HG03432 (cell line): ENCODE results near the gene IL18.
A peak's percentile ranks its signal among the peaks of the same experiment; 100 is the strongest.
"Not testable (repeated sequence)": the region's sequence is repeated elsewhere in the genome, so short reads cannot be mapped to it uniquely, and the experiment has no call there.

Source experiments
- ATAC-seq: cut with Tn5 transposase; IDR thresholded peaks from one replicate; pipeline ENCODE4 v1.9.1; 2021; ENCODE audit warnings: mild to moderate bottlenecking, moderate library complexity; ENCODE audit not compliant: unreplicated experiment

Gene IL18

DNA sequence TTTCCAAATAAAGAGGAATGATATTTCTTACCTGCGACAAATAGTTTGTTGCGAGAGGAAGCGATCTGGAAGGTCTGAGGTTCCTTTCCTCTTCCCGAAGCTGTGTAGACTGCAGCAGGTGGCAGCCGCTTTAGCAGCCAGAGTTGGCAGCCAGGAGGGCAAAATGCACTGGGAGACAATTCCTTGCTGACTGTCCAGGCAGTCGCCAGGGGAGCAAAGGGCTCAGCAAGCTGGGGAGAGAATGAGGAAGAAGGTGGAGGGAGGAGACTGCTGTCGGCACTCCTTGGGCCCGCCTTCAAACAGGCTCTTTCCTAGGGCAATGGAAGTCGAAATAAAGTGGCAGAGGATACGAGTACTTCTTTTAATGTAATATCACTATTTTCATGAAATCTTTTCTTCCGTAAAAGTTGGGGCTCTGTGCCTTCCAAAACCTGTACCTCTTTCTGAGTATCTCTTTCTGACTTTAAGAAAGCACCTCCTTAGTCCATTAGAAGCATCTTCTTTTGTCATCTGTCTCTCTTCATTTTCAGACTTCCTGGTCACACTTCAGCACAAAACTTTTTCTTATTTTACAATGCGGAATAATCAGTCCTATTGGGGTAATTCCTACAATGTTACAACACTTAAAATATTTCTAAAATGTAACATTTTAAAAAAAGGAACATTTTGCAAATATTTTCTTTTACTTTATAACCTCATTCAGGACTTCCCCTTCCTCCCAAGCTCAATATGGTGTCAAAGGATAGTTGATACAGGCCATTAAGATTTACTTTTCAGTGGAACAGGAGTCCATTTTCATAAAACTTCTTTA, at the start of gene IL18:
Gene IL18 (minus strand): TSS at position 220 of the 811 bp plus-strand sequence. CDS start 9,041 bp downstream, outside the sequence.
- ATAC-seq: no peak

- ATAC-seq: no peak
Measured at GRCh38 chr11:112212710-112213109, 48.8 kb upstream of the IL18 start.

DNA sequence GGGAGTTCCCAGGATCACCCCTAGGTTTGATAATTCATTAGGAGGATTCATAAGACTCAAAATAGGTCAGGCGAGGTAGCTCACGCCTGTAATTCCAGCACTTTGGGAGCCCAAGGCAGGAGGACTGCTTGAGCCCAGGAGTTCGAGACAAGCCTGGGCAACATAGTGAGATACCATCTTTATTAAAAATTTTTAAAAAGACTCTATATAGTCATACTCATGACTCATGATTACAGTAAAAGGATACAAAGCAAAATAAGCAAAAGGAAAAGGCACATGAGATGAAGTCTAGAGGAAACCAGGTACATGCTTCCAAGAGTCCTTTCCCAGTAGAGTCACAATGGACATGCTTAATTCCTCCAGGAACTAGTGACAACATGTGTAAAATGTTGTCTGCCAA, 48.4 kb upstream of the IL18 start:
- ATAC-seq: no peak

DNA sequence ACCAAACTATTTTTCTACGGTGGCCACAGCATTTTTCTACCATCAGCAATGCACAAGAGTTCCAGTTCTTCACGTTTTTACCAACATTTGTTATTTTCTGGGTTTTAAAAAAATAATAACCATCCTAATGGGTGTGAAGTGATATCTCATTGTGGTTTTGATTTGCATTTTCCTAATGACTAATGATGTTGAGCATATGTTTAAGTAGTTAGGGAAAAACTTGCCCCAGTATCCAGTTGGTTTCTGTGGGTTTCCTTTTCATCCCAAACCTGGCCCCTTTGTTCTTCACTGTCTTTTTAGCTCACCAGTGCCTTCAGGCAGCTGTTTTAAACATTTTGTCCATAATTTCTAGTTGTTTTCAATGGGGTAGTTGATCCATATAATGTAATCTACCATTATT, 47.6 kb upstream of the IL18 start:
- no peak for ATAC-seq

- ATAC-seq: no peak
Measured at GRCh38 chr11:112210890-112211289, 47.0 kb upstream of the IL18 start.

DNA sequence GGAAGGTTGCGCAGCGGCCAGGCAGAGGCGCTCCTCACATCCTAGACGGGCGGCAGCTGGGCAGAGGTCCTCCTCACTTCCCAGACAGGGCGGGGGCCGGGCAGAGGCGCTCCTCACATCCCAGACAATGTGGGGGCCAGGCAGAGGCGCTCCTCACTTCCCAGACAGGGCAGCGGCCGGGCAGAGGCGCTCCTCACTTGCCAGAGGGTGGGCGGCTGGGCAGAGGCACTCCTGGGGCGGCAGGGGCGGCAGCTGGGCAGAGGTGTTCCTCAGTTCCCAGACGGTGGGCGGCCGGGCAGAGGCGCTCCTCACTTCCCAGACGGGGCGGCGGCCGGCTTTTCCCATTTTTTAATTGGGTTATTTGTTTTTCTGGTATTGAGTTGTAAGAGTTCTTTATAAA, 42.2 kb upstream of the IL18 start:
- no peak for ATAC-seq

GRCh38 chr11:112200252-112200651, 36.4 kb upstream of the IL18 start:
- no peak for ATAC-seq

GRCh38 chr11:112199101-112199500, 35.2 kb upstream of the IL18 start:
- ATAC-seq: not testable (repeated sequence)

GRCh38 chr11:112196519-112197087, 32.7 kb upstream of the IL18 start:
- no peak for ATAC-seq

DNA sequence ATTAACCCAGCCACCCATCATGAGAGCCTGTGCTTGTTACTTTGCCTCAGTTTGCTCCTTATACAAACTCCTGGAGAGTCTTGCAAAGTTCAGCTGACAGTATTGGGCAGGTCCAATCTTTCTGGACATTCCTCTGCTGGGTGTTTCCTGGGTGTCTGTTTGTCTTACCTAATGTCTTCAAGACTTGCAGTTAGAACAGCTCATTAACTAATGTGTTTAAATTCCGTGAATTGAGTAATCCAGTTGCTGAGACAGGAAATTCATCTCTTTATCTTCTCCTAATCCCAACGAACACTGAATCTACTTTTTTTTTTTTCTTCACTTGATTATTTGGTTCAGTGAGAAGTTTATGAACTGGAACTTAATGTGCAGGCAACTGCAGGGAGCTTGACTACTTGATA, 32.1 kb upstream of the IL18 start:
- ATAC-seq: no peak

- not testable (repeated sequence) for ATAC-seq
Measured at GRCh38 chr11:112195113-112195512, 31.2 kb upstream of the IL18 start.

DNA sequence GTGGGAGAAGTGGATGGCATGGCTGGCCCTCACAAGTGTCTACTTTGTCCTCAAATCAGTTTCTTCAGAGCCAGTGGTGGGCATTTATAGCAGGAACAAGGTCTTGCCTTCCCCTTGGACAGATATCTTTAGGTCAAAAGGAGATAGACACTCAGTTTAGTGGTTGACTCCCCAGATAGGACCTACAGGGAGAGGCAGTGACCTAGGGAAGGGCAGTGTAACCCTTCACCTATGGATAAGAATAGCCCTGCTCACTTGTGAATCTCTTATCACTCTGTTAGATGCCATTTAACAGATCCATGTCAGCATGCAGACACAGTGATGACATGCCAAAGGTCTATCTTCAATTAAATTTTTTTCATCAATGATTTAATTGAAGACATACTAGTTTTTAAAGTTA, 22.4 kb upstream of the IL18 start:
- ATAC-seq: no peak

GRCh38 chr11:112185883-112186282, 22.0 kb upstream of the IL18 start:
- ATAC-seq: no peak

- no peak for ATAC-seq
Measured at GRCh38 chr11:112182867-112183266, 19.0 kb upstream of the IL18 start.

- ATAC-seq: peak; percentile 80
Measured at GRCh38 chr11:112179601-112180000, 15.7 kb upstream of the IL18 start.

DNA sequence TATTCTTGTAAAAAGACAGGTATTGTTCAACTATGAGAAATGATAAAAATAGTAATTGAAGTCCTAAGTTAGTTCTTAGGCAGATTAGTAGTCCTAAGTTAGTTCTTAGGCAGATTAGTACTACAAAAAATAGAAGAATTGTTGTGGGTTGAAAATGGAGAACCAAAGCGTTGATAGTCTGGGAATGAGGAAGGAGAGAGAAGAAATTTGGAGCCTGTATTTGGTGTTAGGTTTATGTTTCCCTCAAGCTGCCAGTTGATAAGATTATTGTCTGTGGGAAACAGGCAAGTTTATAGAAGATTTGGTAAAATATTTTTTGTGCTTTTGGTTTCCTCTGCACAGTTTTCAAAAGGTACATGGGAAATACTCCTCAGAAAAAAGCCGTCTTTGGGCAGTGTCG, 15.0 kb upstream of the IL18 start:
- ATAC-seq: no peak

GRCh38 chr11:112178428-112178827, 14.5 kb upstream of the IL18 start:
- ATAC-seq: no peak

DNA sequence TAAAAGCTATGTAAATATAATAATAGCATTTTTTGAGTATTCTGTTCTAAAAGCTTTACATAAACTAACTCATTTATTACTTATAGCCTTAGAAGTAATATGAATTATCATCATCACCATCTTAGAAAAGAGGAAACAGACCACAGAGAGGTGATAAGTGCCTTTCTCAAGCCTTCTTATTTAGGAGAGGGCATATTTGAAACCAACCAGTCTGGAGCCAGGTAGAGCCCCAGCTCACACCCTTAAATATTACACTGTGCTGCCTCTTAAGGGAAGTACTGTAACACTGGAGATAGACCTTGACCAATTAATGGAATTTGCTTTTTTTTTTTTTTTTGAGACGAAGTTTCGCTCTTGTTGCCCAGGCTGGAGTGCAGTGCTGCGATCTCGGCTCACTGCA, 13.7 kb upstream of the IL18 start:
- ATAC-seq: no peak

DNA sequence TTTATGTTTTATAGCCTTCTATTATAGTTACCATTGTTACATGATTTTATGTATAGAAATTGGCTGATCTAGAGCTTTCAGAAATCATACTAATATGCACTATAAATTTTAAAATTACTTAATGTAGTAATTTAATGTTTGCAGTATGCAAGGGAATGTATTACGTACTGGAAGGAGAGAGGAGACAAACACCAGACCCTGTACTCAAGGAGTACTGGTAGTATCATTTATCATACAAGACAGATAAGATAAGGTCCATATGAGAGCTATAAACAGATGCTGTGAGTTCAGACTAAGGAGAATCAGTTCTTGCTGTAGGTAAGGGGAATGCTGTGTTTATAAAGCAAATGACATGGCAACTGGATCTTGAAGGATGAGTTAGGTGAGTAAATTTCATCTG, 12.2 kb upstream of the IL18 start:
- no peak for ATAC-seq

- ATAC-seq: no peak
Measured at GRCh38 chr11:112175599-112175952, 11.7 kb upstream of the IL18 start.

- peak; percentile 56 for ATAC-seq
Measured at GRCh38 chr11:112174789-112175598, 11.1 kb upstream of the IL18 start, which contains the start of gene BCO2. Gene BCO2, plus strand, starts transcription at chr11:112175512. Its CDS starts 90 bp downstream, at chr11:112175602.

DNA sequence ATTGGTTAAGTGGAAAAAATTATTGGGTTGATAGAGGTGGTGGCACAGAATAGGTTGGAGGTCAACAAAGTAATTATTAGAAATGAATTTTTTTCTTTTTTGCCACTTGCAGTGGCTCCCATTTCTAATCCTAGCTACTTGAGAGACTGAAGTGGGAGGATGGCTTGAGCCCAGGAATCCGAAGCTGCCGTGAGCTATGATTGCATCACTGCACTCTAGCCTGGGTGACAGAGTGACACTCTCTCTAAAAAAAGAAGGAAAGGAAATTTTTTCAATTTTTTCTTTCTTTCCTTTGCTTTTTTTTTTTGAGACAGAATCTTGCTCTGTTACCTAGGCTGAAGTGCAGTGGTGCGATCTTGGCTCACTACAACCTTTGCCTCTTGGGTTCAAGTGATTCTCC, 9.3 kb upstream of the IL18 start:
- ATAC-seq: no peak
